K562 (cell line): ENCODE data around the gene SLC25A40. TPM values are rescaled to one million over a fixed set of nuclear protein-coding genes. Genes with fewer than 3 reads are reported as not detected.
"Not testable (repeated sequence)": the region's sequence is repeated elsewhere in the genome, so short reads cannot be mapped to it uniquely, and the experiment has no call there.

ENCODE experiments used
- ATAC-seq: fragments of 200-7000 bp; cut with Tn5 transposase; 3 replicates; pipeline ENCODE4 v1.9.1; 2020; ENCODE audit warnings: moderate library complexity
- BruUV-seq: library from RNA; stranded (reverse); fragments of 400-500 nt; replicated peaks from 2 replicates; lab custom pipeline; 2021; lab: Mats Ljungman, UMichigan
- CTCF ChIA-PET: fragments of 300-600 bp; formaldehyde crosslinking; extraction: SDS; loops from one replicate; lab custom pipeline; 2021; ENCODE audit warnings: low intra/inter-chr PET ratio; lab: Yijun Ruan, JAX
- POLR2A ChIA-PET: fragments of 300-600, 350-650 bp; sonication (Branson Sonifier 250); formaldehyde crosslinking; extraction: SDS; loops from one replicate; lab custom pipeline; 2021; ENCODE audit warnings: antibody characterized with exemption, inconsistent platforms; lab: Yijun Ruan, JAX
- DNase-seq, 4 experiments: peaks; one replicate each; pipeline versions ENCODE4 v3.0.0 to v3.0.0-alpha.2; 2011 to 2018; ENCODE audit warnings: low spot score in 3 of 4, mixed read lengths in 3 of 4; ENCODE audit errors: extremely low read depth in 1 of 4
- FAIRE-seq: peaks from 2 replicates; lab custom pipeline; 2011; peaks lifted over from hg19 to GRCh38; lab: Jason Lieb, UNC
- H2AFZ ChIP-seq: 2 replicates; pipeline ENCODE4 v1.6.0; 2011; ENCODE audit warnings: low read depth, low read length, control low read depth, inconsistent platforms
- H3K27ac ChIP-seq: fragments of 200-600 bp; 3 replicates; pipeline ENCODE4 v1.8.0; 2011; ENCODE audit warnings: low read depth, mild to moderate bottlenecking, control low read depth, inconsistent platforms, low read length, moderate library complexity, mixed read lengths; ENCODE audit errors: extremely low read depth
- H3K27me3 ChIP-seq, 2 experiments: fragments of 300-600 bp in 1 of 2; 2 replicates in 1 of 2; 3 replicates in 1 of 2; pipeline versions ENCODE4 v1.6.0 to v1.8.0; 2011; ENCODE audit warnings: inconsistent platforms in 2 of 2, low read length in 2 of 2, mild to moderate bottlenecking in 1 of 2, mixed read lengths in 1 of 2, moderate library complexity in 1 of 2; ENCODE audit not compliant: control insufficient read depth in 2 of 2, insufficient read depth in 2 of 2
- H3K36me3 ChIP-seq: fragments of 300-600 bp; 3 replicates; pipeline ENCODE4 v1.8.0; 2011; ENCODE audit warnings: mild to moderate bottlenecking, low read length, inconsistent platforms; ENCODE audit not compliant: control insufficient read depth, insufficient read depth
- H3K4me1 ChIP-seq, 2 experiments: fragments of 200-600 bp in 1 of 2; replicated peaks in 1 of 2; 2 replicates in 1 of 2; 3 replicates in 1 of 2; pipeline versions ENCODE4 v1.5.1 to v1.8.0; 2011; ENCODE audit warnings: inconsistent platforms in 2 of 2, low read length in 2 of 2, mild to moderate bottlenecking in 1 of 2, mixed read lengths in 1 of 2, moderate library complexity in 1 of 2; ENCODE audit not compliant: control insufficient read depth in 2 of 2, insufficient read depth in 2 of 2
- H3K4me2 ChIP-seq: 2 replicates; pipeline ENCODE4 v1.6.1; 2011; ENCODE audit warnings: low read length, control low read depth, inconsistent platforms, mixed read lengths; ENCODE audit not compliant: insufficient read depth
- H3K4me3 ChIP-seq: fragments of 200-600 bp; sonication (generic), shearing (Covaris generic); 2 replicates; pipeline ENCODE4 v1.5.1; 2016; ENCODE audit warnings: control low read depth, inconsistent platforms
- H3K79me2 ChIP-seq: fragments of 200-600 bp; 3 replicates; pipeline ENCODE4 v1.8.0; 2011; ENCODE audit warnings: low read length, inconsistent platforms; ENCODE audit not compliant: control insufficient read depth, insufficient read depth
- H3K9ac ChIP-seq, 2 experiments: 2 replicates each; pipeline versions ENCODE4 v1.6.0 to v1.6.1; 2011; ENCODE audit warnings: low read depth in 2 of 2, low read length in 2 of 2, control low read depth in 1 of 2, inconsistent platforms in 1 of 2, mild to moderate bottlenecking in 1 of 2, mixed read lengths in 1 of 2; ENCODE audit not compliant: insufficient read depth in 1 of 2
- H3K9me1 ChIP-seq: one replicate; pipeline ENCODE4 v1.6.0; 2011; ENCODE audit warnings: inconsistent platforms, mild to moderate bottlenecking, low read length, moderate library complexity; ENCODE audit not compliant: control insufficient read depth, insufficient read depth
- H3K9me3 ChIP-seq: replicated peaks from 2 replicates; pipeline ENCODE4 v1.5.1; 2011; ENCODE audit warnings: low read depth, low read length, inconsistent platforms; ENCODE audit not compliant: control insufficient read depth, insufficient read depth
- H4K20me1 ChIP-seq: replicated peaks from 2 replicates; pipeline ENCODE4 v1.6.1; 2011; ENCODE audit warnings: low read length, inconsistent platforms, mixed read lengths; ENCODE audit not compliant: control insufficient read depth, insufficient read depth
- ARID1B ChIP-seq: fragments of 450-650 bp; IDR thresholded peaks from 2 replicates; pipeline ENCODE4 v1.6.1; 2016; ENCODE audit warnings: antibody characterized with exemption, mild to moderate bottlenecking, inconsistent platforms
- CBFA2T2 ChIP-seq: fragments of 450-650 bp; conservative IDR thresholded peaks from 2 replicates; pipeline ENCODE4 v1.6.1; 2017; ENCODE audit warnings: mild to moderate bottlenecking
- CBFA2T3 ChIP-seq: fragments of 450-650 bp; IDR thresholded peaks from 2 replicates; pipeline ENCODE4 v1.6.1; 2017
- DPF2 ChIP-seq: fragments of 450-650 bp; IDR thresholded peaks from 2 replicates; pipeline ENCODE4 v1.6.1; 2016
- EP300 ChIP-seq: IDR thresholded peaks from 2 replicates; pipeline ENCODE4 v1.6.1; 2012; ENCODE audit warnings: low read length, improper control_type of control experiment
- NCOR1 ChIP-seq: fragments of 450-650 bp; IDR thresholded peaks from 2 replicates; pipeline ENCODE4 v1.6.1; 2016; ENCODE audit warnings: mild to moderate bottlenecking, moderate library complexity
- SMARCA4 ChIP-seq: fragments of 450-650 bp; IDR thresholded peaks from 2 replicates; pipeline ENCODE4 v1.6.1; 2016
- SOX6 ChIP-seq: fragments of 450-650 bp; IDR thresholded peaks from 2 replicates; pipeline ENCODE4 v1.6.1; 2014; ENCODE audit warnings: mild to moderate bottlenecking
- TAL1 ChIP-seq: fragments of 450-650 bp; IDR thresholded peaks from 2 replicates; pipeline ENCODE4 v1.6.1; 2016; ENCODE audit warnings: mild to moderate bottlenecking
- TCF3 ChIP-seq: sonication (generic); formaldehyde crosslinking; IDR thresholded peaks from 2 replicates; pipeline ENCODE4 v1.4.0; 2020; ENCODE audit warnings: mild to moderate bottlenecking, missing genetic modification reagents
- TEAD4 ChIP-seq, 2 experiments: sonication (generic) in 1 of 2; formaldehyde crosslinking in 1 of 2; IDR thresholded peaks; 2 replicates each; pipeline versions ENCODE4 v1.6.1 to v1.8.0; 2012 to 2022; ENCODE audit warnings: borderline replicate concordance in 1 of 2, inconsistent platforms in 1 of 2, low read length in 1 of 2, mild to moderate bottlenecking in 1 of 2, missing genetic modification reagents in 1 of 2
- TRIM24 ChIP-seq, 2 experiments: fragments of 450-650 bp; IDR thresholded peaks; 2 replicates each; pipeline ENCODE4 v1.6.1; 2016
- ZC3H8 ChIP-seq: fragments of 450-650 bp; IDR thresholded peaks from 2 replicates; pipeline ENCODE4 v1.6.1; 2017
- ZEB2 ChIP-seq: fragments of 450-650 bp; IDR thresholded peaks from 2 replicates; pipeline ENCODE4 v1.6.1; 2016
- WGBS: fragments of 100-300 bp; shearing (Covaris generic); methylation state at CpG from one replicate; pipeline ENCODE4 v1.1.6; 2016; ENCODE audit warnings: low coverage, mixed read lengths; ENCODE audit not compliant: insufficient coverage; ENCODE audit errors: missing lambda C conversion rate; 5-methylcytosine and 5-hydroxymethylcytosine counted together
- in situ Hi-C: fragments of 300-500 bp; cut with MboI; formaldehyde crosslinking; loops from 4 replicates; pipeline ENCODE4 v1.15.0; 2018; ENCODE audit warnings: inconsistent platforms, mixed read lengths
- intact Hi-C: fragments of 100-400 bp; cut with micrococcal nuclease; formaldehyde crosslinking; loops from 2 replicates; pipeline ENCODE4 v1.14.2; 2022
- polyA plus RNA-seq, 8 experiments: library from polyadenylated mRNA; depleted of rRNA in 4 of 8; stranded (reverse) in 5 of 8; unstranded in 3 of 8; fragments of >200 nt; fragmentation: Nextera tagmentation in 2 of 8; fragmentation: Illumina TruSeq in 1 of 8; extraction: Ambion mirVana in 2 of 8; extraction: Trizol in 1 of 8; gene quantifications; 2 replicates each; pipeline versions ENCODE4 v1.2.1 to v1.2.3, GENCODE V29; 2011 to 2014; ENCODE audit warnings: inconsistent platforms in 1 of 8, missing spikeins in 1 of 8
- total RNA-seq, 7 experiments: library from RNA; depleted of rRNA in 6 of 7; stranded (reverse); fragments of >200 nt in 6 of 7; fragmentation: Illumina TruSeq in 2 of 7; extraction: Trizol in 2 of 7; gene quantifications; 2 replicates each; pipeline versions ENCODE4 v1.2.1 to v1.2.3, GENCODE V29; 2011 to 2021; ENCODE audit warnings: low replicate concordance in 1 of 7

The SLC25A40 gene
- total and polyA plus RNA-seq, 9 of the 15 experiments (the other 6 are each of a cell fraction or from before 2014, with no cell fraction given) = 6.7 to 44.0 (median 26.5) TPM

DNA sequence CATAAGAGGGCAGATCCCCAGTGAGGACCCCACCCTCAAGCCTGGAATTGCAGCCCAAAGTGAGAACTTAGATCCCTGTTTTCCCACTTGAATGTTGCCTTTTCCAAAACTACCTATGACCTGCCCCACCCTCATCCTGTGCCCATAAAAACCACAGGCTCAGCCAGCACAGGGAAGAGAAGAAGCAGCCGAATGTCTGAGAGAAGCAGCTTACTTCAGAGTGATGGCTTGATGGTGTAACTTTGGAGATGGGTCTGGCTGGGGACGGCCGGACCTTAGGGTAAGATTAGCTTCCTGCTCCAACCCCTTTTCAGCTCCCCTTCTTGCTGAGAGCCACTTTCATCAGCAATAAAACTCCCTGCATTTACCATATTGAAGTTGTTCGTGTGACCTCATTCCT is 5.7 kb downstream of the SLC25A40 start (continued):
- no peak for TF ChIP-seq ZC3H8

DNA sequence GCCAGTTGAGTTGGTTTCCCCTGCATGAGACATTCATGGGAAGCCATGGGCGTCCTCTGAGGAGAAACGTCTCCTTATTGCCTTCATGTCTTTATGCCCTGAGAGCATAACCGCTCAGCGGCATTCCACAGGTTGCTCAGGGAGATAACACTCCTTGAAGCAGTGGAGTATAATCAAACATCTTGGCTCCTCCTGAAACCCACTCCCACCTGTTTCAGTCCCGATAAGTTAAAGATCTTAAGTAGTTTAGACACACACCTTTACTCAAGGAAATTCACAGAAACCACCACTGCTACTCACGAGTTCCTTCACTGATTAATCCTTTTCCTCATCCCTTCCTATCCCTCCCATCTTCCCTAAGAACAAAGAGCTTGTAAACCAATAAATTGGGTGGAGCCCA is 9.6 kb downstream of the SLC25A40 start:
- H3K4me3 ChIP-seq; in situ Hi-C loops; H3K9me3 ChIP-seq; H3K27me3 ChIP-seq; H3K9me1 ChIP-seq; H2AFZ ChIP-seq; H4K20me1 ChIP-seq; H3K27ac ChIP-seq; intact Hi-C loops; BruUV-seq; H3K4me2 ChIP-seq; CTCF ChIA-PET; H3K4me1 ChIP-seq; POLR2A ChIA-PET; FAIRE-seq; H3K9ac ChIP-seq; TF ChIP-seq TEAD4 (CRISPR knock-in tag; IDR thresholded peaks at IDR 0.05; ENCODE audit: borderline replicate concordance): not testable (repeated sequence)
- Histone ChIP-seq H3K79me2 (peaks cover 81% of the 10 kb centered on the region), H3K36me3 (peaks cover 56% of the 10 kb centered on the region)
- DNase-seq (peak in 1 of 4 experiments; percentile 46), ATAC-seq (peak; percentile 26)
- 6% methylated on average over 6 of the region's 6 CpGs for WGBS
- TF ChIP-seq NCOR1 (peak; percentile 33; the same call in 1 of the 2 replicates), TAL1 (peak; percentile 35; the same call in 1 of the 2 replicates), SOX6 (0 out of 2 replicates have a peak, but pooled peaks have one; percentile 31), SMARCA4 (0 out of 2 replicates have a peak, but pooled peaks have one; percentile 40), ARID1B (peak; percentile 67), DPF2 (peak; percentile 48; the same call in 1 of the 2 replicates), CBFA2T3 (peak; percentile 72), TEAD4 (IDR thresholded peaks at IDR 0.05; ENCODE audit: low read length) (peak; percentile 56; the same call in 1 of the 2 replicates), TCF3 (CRISPR knock-in tag) (peak; percentile 41), TRIM24 (IDR thresholded peaks at IDR 0.05) (peak in 1 of 2 experiments; percentile 37; a peak in 1 of 4 replicates), EP300 (peak; percentile 18; the same call in 1 of the 2 replicates), CBFA2T2 (peak; percentile 52; the same call in 1 of the 2 replicates), ZEB2 (peak; percentile 76; the same call in 1 of the 2 replicates)
